ENCODE results near the gene ROMO1. TPM values are rescaled to one million over a fixed set of nuclear protein-coding genes. Genes with fewer than 3 reads are reported as not detected.
"Not testable (repeated sequence)": the region's sequence is repeated elsewhere in the genome, so short reads cannot be mapped to it uniquely, and the experiment has no call there.

Gene ROMO1
- total RNA-seq, 2 experiments from 2014 or later = 50.4 to 112 TPM

DNA sequence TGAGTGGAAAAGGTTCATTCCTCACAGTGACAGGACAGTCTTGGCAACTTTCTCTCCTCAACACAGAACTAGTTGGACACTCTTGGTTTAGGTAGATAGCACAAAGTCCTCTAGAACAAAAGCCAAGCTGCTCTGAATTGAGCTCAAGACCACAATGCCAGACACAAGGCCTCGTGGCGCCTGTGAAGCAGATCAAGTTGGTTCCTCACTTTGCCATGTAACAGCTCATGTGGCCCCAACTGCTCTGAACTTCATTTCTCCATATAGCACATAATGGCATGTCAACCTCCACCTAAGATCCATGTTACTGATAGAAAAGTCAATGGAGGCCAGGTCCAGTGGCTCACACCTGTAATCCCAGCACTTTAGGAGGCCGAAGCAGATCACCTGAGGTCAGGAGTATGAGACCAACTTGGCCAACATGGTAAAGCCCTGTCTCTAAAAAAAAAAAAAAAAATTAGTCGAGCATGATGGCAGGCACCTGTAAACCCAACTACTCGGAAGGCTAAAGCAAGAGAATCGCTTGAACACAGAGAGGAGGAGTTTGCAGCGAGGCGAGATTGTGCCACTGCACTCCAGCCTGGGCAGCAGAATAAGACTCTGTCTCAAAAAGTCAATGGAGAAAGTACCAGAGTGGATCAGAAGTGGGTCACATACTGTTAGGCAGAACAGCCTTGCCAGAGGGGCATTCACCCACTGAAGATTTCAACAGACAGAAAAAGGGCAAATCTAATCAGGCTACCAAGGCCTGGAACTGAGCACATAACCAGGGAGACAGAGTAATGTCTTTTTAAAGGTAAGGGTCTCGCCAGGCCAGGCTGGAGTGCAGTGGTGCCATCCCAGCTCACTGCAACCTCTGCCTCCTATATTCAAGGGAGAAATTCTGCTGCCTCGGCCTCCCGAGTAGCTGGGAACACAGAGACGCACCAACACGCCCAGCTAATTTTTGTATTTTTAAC, 21.2 kb downstream of the ROMO1 start:
- POLR2A ChIA-PET = interaction anchor here (0.6 to 1.8 kb wide), 9 partner anchors 9 to 698 kb away, joined by 3 to 16 read pairs (median 5); partner anchors contain the start of genes CPNE1, RBM12 and RBM39
- Mint-ChIP-seq H3K9me3 (ENCODE audit: low read depth) (no peaks in the 10 kb centered on the region), H3K4me3 (no peak overlapping the region), H3K36me3 (ENCODE audit: low read depth) (peaks cover 75% of the 10 kb centered on the region), H3K27ac (peak overlapping the region; percentile 10), H3K4me1 (peaks cover 44% of the 10 kb centered on the region), H3K27me3 (no peaks in the 10 kb centered on the region)
- CTCF ChIA-PET = interaction anchor here (0.6 to 1.6 kb wide), 4 partner anchors 10 to 17 kb away, joined by 3 to 4 read pairs (median 4); no protein-coding TSS in a partner anchor
- ATAC-seq (no peak), DNase-seq (no peak)
- intact Hi-C loops (cut with DNase I, micrococcal nuclease) = loop anchor here in 1 of 2 experiments (2.0 kb wide), 1 partner anchor 14 kb away; no protein-coding TSS in a partner anchor

- intact Hi-C loops (cut with DNase I, micrococcal nuclease) = loop anchor here in 1 of 2 experiments (2.0 kb wide), 1 partner anchor 14 kb away; no protein-coding TSS in a partner anchor
- no peak for ATAC-seq
- Mint-ChIP-seq H3K9me3 (ENCODE audit: low read depth) (no peaks in the 10 kb centered on the region), H3K27me3 (no peaks in the 10 kb centered on the region), H3K27ac (no peak overlapping the region), H3K36me3 (ENCODE audit: low read depth) (peaks cover 77% of the 10 kb centered on the region), H3K4me3 (no peak overlapping the region), H3K4me1 (peaks cover 40% of the 10 kb centered on the region)
- DNase-seq = no peak
- POLR2A ChIA-PET = interaction anchor here (1.7 to 2.1 kb wide), 3 partner anchors 13 to 21 kb away, joined by 5 to 13 read pairs (median 8); partner anchors contain the start of gene RBM39
- CTCF ChIA-PET = interaction anchor here (0.6 to 1.1 kb wide), 2 partner anchors 16 kb away, joined by 3 read pairs; no protein-coding TSS in a partner anchor
These were observed 22.0 kb downstream of the ROMO1 start for GRCh38 chr20:35721219-35721618.

DNA sequence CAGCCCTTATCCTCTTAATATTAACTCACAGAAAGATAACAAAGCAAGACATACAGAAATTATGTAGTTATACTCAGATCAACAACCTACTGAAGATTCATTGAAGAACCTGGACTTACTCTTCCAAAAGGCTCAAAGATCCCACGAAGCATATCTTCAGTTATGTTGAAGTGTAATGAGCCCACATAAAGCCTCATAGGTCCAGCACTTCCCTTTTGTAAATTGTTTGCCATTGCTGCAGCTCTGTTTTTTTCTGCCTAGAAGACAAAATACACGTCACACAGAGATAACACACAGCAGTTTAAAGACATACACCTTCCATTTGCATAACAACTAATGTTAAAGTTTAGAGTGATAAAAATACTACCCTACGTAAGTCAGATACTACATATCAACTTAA, 22.4 kb downstream of the ROMO1 start:
- POLR2A ChIA-PET = interaction anchor here (1.4 to 2.1 kb wide), 3 partner anchors 10 to 18 kb away, joined by 4 to 13 read pairs (median 8); no protein-coding TSS in a partner anchor
- intact Hi-C loops (cut with DNase I, micrococcal nuclease) = loop anchor here in 1 of 2 experiments (2.0 kb wide), 1 partner anchor 13 kb away; no protein-coding TSS in a partner anchor
- CTCF ChIA-PET = interaction anchor here (1.1 kb wide), 1 partner anchor 17 kb away, joined by 3 read pairs; no protein-coding TSS in a partner anchor
- Mint-ChIP-seq H3K9me3 (ENCODE audit: low read depth) (no peaks in the 10 kb centered on the region), H3K27ac (peak overlapping the region; percentile 42), H3K27me3 (no peaks in the 10 kb centered on the region), H3K4me3 (no peak overlapping the region), H3K36me3 (ENCODE audit: low read depth) (peaks cover 79% of the 10 kb centered on the region), H3K4me1 (peaks cover 38% of the 10 kb centered on the region)
- no peak for ATAC-seq
- DNase-seq = no peak

DNA sequence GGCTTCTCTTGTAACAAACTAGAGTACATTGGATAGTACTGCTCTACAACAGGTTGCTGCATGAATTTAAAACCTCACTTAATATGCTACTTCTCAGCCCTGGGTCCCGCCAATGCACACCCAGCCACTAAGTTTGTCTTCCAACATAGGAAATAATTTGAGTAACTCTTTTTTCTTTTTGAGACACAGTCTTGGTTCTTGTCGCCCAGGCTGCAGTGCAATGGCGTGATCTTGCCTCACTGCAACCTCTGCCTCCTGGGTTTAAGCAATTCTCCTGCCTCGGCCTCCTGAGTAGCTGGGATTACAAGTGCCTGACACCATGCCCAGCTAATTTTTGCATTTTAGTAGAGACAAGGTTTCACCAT, 24.1 kb downstream of the ROMO1 start:
- ATAC-seq = peak; percentile 7
- H3K4me3 Mint-ChIP-seq; H3K27me3 Mint-ChIP-seq; DNase-seq; H3K9me3 Mint-ChIP-seq (ENCODE audit: low read depth); intact Hi-C loops (cut with DNase I, micrococcal nuclease); CTCF ChIA-PET: not testable (repeated sequence)
- H3K36me3 Mint-ChIP-seq (ENCODE audit: low read depth) = peaks cover 80% of the 10 kb centered on the region
- peaks cover 36% of the 10 kb centered on the region for H3K4me1 Mint-ChIP-seq
- POLR2A ChIA-PET = interaction anchor here (0.8 to 2.1 kb wide), 7 partner anchors 8 to 19 kb away, joined by 4 to 12 read pairs (median 4); partner anchors contain the start of gene RBM39
- peak overlapping the region; percentile 42 for H3K27ac Mint-ChIP-seq

- Mint-ChIP-seq H3K4me1 (peaks cover 35% of the 10 kb centered on the region), H3K36me3 (ENCODE audit: low read depth) (peaks cover 80% of the 10 kb centered on the region)
- H3K27me3 Mint-ChIP-seq; DNase-seq; intact Hi-C loops (cut with DNase I, micrococcal nuclease); H3K9me3 Mint-ChIP-seq (ENCODE audit: low read depth); H3K4me3 Mint-ChIP-seq; ATAC-seq; CTCF ChIA-PET; H3K27ac Mint-ChIP-seq: not testable (repeated sequence)
- POLR2A ChIA-PET = interaction anchor here (0.6 to 2.1 kb wide), 12 partner anchors 9 to 1312 kb away, joined by 3 to 12 read pairs (median 5); partner anchors contain the start of gene RBM39
These were observed 24.6 kb downstream of the ROMO1 start for GRCh38 chr20:35723652-35724320.

DNA sequence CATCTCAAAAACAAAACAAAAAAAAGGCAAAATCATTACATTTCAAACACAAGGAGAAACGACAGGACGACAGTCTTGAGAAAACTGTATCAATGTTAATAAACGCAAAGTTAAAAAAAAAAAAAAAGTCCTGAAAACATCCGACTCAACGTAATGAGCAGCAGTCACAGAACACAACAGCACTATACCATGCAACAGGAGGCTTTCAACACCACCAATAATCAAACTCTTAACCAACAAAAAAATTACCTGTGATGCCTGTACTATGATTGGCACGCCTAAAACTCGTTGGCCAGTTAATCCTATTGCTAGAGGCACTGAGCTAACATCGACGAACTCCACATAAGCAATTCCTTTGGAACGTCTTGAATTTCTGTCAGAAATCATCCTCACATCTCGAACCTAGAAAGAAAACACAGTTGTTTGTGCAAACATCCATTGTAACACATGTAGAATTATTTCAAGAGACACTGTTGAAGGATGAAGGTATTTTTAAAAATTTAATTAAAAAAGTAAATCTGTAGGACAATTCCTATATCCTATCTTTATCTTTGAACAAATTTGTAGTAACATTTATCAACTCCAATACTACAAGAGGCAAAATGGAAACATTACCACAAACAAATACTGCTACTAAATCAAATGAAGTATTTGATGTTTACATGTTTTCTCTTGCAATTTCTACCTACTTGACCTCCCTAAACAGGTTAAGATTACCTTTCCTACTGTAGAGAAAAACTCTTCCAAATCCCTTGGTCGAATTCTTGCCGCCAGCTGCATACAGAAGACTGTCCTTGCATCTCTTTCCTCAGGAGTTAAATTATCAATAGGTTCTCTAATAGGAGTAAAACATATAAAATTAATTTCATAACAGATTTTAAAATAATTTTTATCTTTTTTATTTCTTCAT, 25.4 kb downstream of the ROMO1 start:
- ATAC-seq (no peak), DNase-seq (no peak)
- peaks cover 79% of the 10 kb centered on the region for H3K36me3 Mint-ChIP-seq (ENCODE audit: low read depth)
- H3K27me3 Mint-ChIP-seq = no peaks in the 10 kb centered on the region
- intact Hi-C loops (cut with DNase I, micrococcal nuclease) = no loop called here
- no peaks in the 10 kb centered on the region for H3K9me3 Mint-ChIP-seq (ENCODE audit: low read depth)
- H3K4me3 Mint-ChIP-seq = no peak overlapping the region
- POLR2A ChIA-PET = interaction anchor here (0.6 to 1.7 kb wide), 13 partner anchors 10 to 1311 kb away, joined by 3 to 7 read pairs (median 5); partner anchors contain the start of gene RBM39
- H3K4me1 Mint-ChIP-seq = peaks cover 34% of the 10 kb centered on the region
- peak overlapping the region; percentile 75 for H3K27ac Mint-ChIP-seq
- CTCF ChIA-PET = no interaction called here

GRCh38 chr20:35726842-35727711, 27.9 kb downstream of the ROMO1 start:
- no peak overlapping the region for H3K27ac Mint-ChIP-seq
- H3K36me3 Mint-ChIP-seq (ENCODE audit: low read depth) = peaks cover 75% of the 10 kb centered on the region
- H3K27me3 Mint-ChIP-seq = no peaks in the 10 kb centered on the region
- no peak for DNase-seq
- intact Hi-C loops (cut with DNase I, micrococcal nuclease) = loop anchor here in 1 of 2 experiments (1.0 kb wide), 1 partner anchor 9 kb away; no protein-coding TSS in a partner anchor
- peaks cover 40% of the 10 kb centered on the region for H3K4me1 Mint-ChIP-seq
- ChIA-PET CTCF (interaction anchor here (0.5 to 1.8 kb wide), 3 partner anchors 8 to 13 kb away, joined by 3 to 6 read pairs (median 6); no protein-coding TSS in a partner anchor), POLR2A (interaction anchor here (0.6 to 1.1 kb wide), 5 partner anchors 9 to 127 kb away, joined by 4 to 12 read pairs (median 7); partner anchors contain the start of gene RBM39)
- no peaks in the 10 kb centered on the region for H3K9me3 Mint-ChIP-seq (ENCODE audit: low read depth)
- no peak for ATAC-seq
- H3K4me3 Mint-ChIP-seq = no peak overlapping the region

DNA sequence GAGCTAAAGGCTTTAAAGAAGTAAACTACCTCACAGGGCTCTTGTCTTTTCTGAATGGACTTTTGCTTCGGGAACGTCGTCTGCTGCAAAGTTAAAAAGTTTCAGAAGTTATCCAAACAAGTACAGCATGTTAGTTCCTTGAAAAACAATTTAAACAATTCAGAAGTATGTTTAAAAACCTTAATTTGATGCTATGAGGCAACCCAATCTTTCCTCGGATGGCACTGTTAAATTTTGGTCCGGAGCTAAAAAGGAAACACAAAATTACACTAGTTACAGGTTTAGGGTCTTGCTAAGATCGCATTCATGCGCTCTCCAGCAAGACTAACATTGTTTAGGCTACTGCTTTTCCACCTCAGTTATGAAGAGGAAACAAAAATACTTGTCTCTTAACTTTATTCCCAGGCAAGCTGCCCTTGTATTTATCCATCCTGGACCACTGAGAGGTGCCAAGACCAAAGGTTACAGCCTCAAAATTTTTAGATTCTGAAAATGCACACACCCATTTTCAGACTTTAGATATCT, 30.1 kb downstream of the ROMO1 start:
- H3K27ac Mint-ChIP-seq = no peak overlapping the region
- H3K4me3 Mint-ChIP-seq = no peak overlapping the region
- H3K36me3 Mint-ChIP-seq (ENCODE audit: low read depth) = peaks cover 74% of the 10 kb centered on the region
- ATAC-seq (no peak), DNase-seq (no peak)
- H3K27me3 Mint-ChIP-seq = no peaks in the 10 kb centered on the region
- H3K4me1 Mint-ChIP-seq = peaks cover 48% of the 10 kb centered on the region
- CTCF ChIA-PET = interaction anchor here (2.5 kb wide), 1 partner anchor 11 kb away, joined by 14 read pairs; no protein-coding TSS in a partner anchor
- no peaks in the 10 kb centered on the region for H3K9me3 Mint-ChIP-seq (ENCODE audit: low read depth)
- intact Hi-C loops (cut with DNase I, micrococcal nuclease) = no loop called here
- POLR2A ChIA-PET = interaction anchor here (0.6 to 2.7 kb wide), 6 partner anchors 10 to 113 kb away, joined by 3 to 11 read pairs (median 5); partner anchors contain the start of genes PHF20 and RBM39

DNA sequence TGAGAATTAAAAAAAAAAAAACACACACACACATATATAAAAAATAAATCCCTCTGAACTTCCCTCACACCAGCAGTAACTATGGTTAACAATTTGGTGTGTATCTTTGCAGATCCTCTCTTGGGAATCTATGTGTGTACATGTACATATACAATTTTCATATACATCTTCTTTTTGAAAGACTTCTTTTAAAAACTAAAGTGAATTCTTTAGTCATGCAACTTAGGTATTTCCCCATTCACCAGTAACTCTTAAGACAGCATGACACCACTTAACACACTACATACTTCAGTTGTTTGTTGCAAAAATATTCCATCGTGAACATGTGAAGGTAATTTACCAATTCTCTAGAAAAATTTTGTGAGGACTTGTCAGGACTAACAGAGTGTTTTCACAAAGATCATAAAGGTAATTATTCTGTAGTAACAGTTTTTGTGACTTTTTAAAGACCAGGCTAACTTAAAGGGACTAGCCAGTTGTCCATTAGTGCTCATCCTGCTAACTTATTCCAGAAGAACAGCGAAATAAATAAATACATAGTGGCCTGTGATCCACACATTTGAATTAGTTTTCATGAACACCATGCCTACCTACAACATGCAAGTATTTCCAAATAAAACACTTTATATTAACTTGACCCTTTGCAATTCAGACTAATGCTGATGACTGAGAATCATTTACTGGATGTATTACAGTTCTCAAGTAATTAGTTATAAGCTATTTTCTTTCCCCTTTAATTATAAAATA, 30.8 kb downstream of the ROMO1 start:
- DNase-seq = no peak
- Mint-ChIP-seq H3K27ac (peak overlapping the region; percentile 17), H3K4me3 (no peak overlapping the region), H3K27me3 (no peaks in the 10 kb centered on the region), H3K4me1 (peaks cover 52% of the 10 kb centered on the region), H3K36me3 (ENCODE audit: low read depth) (peaks cover 75% of the 10 kb centered on the region), H3K9me3 (ENCODE audit: low read depth) (no peaks in the 10 kb centered on the region)
- ChIA-PET POLR2A (interaction anchor here (0.9 to 2.7 kb wide), 4 partner anchors 9 to 30 kb away, joined by 3 to 11 read pairs (median 7); partner anchors contain the start of gene RBM39), CTCF (interaction anchor here (1.0 to 2.5 kb wide), 4 partner anchors 10 to 20 kb away, joined by 4 to 14 read pairs (median 6); partner anchors contain the start of gene RBM39)
- peak; percentile 53 for ATAC-seq
- intact Hi-C loops (cut with DNase I, micrococcal nuclease) = loop anchor here in 1 of 2 experiments (2.0 kb wide), 1 partner anchor 17 kb away; no protein-coding TSS in a partner anchor
